Anterior cingulate cortex (tissue), 58 donors: ENCODE measurements around the gene ARHGAP22.

Source experiments
- DNase-seq, 58 donors: peaks; one replicate each; lab custom pipeline; 2025; lab: John Stamatoyannopoulos, UW

ARHGAP22 gene

DNA sequence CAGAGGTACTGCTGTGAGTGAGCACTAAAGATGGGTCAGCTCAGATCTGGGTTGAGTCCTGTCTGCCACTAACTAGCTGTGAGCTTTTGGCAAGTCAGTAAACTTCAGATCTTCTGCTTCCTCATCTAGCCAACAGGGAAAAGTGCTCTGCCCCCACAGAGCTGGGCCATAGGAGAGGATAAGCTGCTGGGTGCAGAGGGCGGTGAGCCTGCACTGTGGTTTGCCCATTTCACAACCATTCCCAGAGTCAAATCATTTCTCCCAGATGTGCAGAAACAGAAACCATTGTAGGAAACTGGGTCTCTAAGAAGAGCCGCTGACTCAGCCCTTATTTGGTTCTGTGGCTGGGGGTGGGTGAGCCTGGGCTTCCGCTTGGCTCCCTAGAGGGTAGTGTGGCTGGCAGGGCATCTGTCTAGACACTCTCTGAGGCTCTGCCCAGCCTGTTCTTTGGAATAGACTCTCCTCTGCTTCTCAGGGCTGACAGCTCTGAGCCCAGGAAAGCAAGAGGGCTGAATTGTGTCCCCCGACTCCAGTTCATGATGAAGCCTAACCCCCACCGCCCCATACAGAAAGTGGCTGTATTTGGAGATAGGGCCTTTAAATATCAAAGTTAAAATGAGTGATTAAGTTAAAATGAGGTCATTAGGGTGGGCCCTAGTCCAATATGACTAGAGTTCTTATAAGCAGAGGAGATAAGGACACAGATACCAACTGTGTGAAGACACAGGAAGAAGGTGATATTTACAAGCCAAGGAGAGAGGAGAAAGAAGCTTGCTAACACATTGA is 29.5 kb upstream of the ARHGAP22 start:
- DNase-seq = peak in 25 of 58 donors; percentile 23 to 70 (median 39)

- no peak for DNase-seq
Observed at GRCh38 chr10:48633381-48634197, 28.7 kb upstream of the ARHGAP22 start.

- DNase-seq = no peak
Observed at GRCh38 chr10:48632166-48632565, 27.3 kb upstream of the ARHGAP22 start.

- DNase-seq = no peak
Observed at GRCh38 chr10:48627984-48628609, 23.2 kb upstream of the ARHGAP22 start.

- no peak for DNase-seq
Observed at GRCh38 chr10:48626986-48627731, 22.3 kb upstream of the ARHGAP22 start.

- no peak for DNase-seq
Observed at GRCh38 chr10:48626447-48626846, 21.6 kb upstream of the ARHGAP22 start.

- no peak for DNase-seq
Observed at GRCh38 chr10:48625826-48626134, 20.9 kb upstream of the ARHGAP22 start.

DNA sequence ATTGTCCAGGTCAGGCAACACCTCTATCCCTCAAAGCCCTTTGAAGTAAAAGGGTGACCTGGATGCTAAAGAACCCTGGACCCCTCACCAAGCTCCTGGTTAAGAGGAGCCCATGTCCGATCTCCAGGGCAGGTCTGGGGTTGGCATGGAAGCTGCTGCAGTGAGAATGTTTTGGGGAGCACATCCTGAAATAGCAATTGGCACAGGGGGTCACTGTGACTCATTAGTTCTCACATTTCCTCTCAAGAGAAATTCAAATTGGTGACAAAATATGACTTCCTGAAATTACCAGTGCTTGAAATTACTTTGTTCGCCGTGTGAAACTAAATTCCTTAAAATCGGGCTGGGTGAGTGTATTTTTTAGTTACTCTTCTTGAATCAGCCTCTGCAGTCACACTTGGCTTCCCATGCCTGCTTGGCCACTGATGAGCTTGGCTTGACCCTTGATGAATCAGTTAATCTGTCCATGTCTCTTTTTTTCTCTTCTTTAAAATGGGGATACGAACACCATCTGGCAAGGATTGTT is 18.8 kb upstream of the ARHGAP22 start:
- DNase-seq = no peak

DNA sequence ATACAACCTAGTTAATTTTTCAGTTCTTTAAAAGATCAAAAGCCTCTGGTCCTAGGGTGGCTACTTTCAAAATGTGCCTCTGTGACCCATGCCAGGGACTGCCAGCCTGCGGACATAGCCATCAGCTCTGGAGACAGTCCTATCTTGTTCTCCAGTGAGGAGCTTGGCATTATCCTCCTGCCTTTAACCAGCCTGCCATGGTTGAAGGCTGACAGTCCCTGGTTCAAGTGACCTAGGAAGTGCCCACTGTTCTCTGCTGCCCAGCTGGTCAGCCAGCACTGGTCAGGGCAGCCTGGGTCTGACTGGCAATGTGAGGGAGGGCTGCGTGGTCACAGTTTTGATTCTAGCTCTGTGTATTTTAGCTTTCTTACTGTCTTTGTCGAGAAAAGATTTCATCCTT is 18.1 kb upstream of the ARHGAP22 start:
- DNase-seq = no peak

GRCh38 chr10:48620719-48621118 is 15.8 kb upstream of the ARHGAP22 start:
- no peak for DNase-seq

GRCh38 chr10:48616436-48616835 is 11.6 kb upstream of the ARHGAP22 start:
- DNase-seq = no peak

DNA sequence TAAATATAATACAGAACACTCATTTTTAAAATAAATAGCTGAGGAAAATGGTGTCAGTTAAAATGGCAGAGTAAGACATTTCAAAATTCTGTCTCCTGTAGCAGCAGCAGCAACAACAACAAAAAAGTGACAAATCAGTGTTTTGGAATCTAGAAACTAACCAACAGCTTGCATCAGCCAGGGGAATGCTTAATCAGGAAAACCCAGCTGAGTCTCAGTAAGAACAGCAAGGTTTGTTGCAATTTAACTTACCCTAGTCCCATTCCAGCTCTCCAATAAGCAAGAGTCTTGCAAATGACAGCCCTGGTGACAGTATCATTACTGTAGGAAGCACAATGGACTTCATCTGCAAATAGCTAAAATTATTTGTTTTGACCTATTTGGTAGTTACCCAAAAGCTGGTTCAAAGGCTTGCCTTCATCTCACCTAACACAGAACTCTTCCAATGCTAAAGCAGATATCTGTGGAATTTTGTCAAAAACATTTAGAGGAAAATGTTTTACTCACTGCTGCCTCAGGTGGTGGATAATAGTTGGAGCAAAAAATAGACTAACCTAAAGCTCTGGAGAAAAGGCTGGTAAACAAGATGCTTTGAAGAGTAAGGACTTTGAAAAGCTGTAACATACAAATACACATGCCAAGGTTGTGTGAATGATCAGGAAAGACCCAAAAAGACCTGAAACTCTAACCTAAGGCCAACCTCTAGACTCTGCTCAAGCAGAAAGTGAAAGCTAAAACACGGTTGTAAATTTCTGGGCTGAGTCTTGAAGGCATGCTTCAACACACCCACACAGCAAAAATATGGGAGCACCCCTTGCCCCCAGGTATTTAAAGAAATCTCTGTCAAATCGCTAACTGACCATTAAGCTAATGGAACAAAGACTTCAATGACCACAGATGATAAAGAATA is 9.9 kb upstream of the ARHGAP22 start:
- DNase-seq = no peak

DNA sequence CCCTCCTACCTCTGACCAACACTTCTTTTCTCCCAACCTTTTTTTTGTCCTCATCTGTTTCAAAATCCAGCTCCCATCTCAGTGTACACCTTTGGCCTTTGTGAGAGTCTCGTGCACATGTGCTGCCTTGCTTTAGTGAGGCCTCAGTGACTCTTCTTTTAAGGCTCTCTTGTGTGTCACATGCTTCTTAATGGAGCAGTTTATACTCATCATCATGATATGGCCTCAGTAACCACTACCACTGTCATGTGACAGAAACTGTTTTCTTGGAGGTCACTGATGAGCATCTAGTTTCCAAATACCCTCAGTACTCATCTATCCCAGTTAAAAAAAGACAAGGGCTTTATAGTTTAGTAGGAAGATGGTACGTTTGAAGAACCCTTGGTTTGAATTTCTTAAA is 8.1 kb upstream of the ARHGAP22 start:
- no peak for DNase-seq

DNA sequence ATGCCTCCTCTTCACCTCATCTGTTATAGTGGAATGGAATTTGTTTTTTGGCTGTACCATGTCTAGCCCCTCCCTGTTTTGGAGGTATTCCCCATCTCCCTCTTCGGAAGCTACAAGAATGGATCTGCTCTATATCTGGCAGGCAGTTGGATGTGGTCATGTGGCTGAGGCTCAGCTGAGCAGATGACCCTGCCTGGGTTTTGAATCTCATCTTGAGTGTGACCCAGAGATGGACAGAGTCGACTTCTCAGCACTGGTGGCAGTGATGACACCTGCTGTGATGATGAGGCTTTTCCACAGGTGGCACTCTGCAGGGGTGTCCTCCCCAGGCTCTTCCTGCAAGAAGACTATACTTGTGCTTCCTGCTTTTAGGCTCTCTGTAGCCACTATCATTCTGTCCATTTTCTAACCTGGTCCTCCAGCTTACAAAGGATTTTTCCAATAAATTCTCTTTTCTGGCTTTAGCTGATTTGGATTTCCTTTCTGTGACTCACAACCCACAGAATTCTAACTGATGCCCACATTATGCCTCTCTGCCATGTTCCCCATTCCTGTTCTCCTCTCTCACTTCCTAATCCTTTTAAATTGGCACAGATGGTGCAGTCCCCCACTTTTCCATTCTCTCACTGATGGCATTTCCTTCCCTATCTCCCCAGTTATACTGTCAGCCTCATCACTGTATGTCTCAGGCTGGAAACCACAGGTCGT is 7.5 kb upstream of the ARHGAP22 start:
- DNase-seq = no peak

DNA sequence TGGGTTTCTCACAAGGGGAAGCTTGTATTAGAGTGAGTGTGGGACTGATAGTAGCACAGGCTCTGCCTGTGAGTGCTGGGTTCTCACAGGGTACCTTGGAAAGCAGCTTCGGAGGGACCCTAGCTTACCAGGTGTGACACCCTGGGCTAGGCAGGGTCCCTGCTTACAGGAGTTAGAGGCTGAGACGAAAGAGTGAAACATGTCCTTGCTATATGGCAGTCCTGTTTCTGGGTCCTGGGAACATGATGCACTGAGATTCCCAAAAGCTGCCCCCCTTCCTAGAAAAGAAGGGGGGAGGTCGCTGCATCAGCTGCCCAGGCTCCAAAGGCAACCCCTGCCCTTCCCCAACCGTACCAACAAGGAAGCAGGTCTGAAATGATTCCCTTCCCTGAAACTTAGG is 6.3 kb upstream of the ARHGAP22 start:
- DNase-seq = no peak

GRCh38 chr10:48610585-48611093 is 5.8 kb upstream of the ARHGAP22 start:
- no peak for DNase-seq

DNA sequence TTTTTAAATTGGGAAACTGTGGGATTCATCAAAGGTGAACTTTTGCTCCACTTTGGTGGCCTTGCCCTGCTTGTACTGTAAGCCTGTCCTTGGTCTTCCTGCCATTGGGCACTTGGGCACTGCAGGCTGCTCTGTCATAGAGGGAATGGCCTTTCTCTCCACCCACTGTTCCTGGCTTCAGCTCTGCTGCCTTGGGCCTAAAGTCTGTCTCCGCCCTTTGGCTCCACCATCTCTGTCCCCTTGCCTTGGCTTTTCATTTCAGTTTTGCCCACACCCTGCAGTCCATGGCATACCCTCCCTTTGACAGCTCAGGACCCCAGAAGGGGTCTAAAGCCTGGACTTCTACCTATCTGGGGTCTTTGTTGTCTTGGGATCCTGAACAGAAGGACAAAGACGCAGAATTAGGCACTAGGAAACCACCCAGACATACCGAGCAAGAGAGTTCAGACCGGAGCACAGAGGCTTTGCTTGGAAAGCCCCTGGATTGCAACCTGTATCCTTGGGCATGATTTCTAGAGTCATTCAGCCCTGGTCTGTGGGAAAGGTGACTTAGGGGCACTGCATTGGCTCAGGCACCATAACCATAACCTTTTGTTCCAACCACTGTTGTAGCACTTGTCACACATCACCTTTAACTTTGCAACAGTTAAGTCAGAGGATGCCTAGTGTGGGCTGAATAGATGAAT is 5.2 kb upstream of the ARHGAP22 start:
- no peak for DNase-seq

GRCh38 chr10:48609441-48609840 is 4.6 kb upstream of the ARHGAP22 start:
- no peak for DNase-seq
